GM23338 (cell line): Measurements from ENCODE around the gene PAEP.
"Not testable (repeated sequence)": the region's sequence is repeated elsewhere in the genome, so short reads cannot be mapped to it uniquely, and the experiment has no call there.

Experiments used
- CREB1 ChIP-seq: fragments of 250-450 bp; sonication (Bioruptor Pico); IDR thresholded peaks from 2 replicates; pipeline ENCODE4 v1.5.0; 2020; ENCODE audit warnings: low read depth, mild to moderate bottlenecking, moderate library complexity
- CTCF ChIP-seq, 2 experiments: fragments of 200-600 bp in 1 of 2; sonication (generic) in 1 of 2; conservative IDR thresholded peaks; 2 replicates each; pipeline versions ENCODE4 v1.5.1 to v1.6.1; 2016 to 2017; ENCODE audit warnings: antibody characterized with exemption in 2 of 2, low read depth in 2 of 2, mild to moderate bottlenecking in 2 of 2, moderate library complexity in 1 of 2
- EZH2 ChIP-seq: fragments of 200-600 bp; sonication (generic); IDR thresholded peaks from one replicate; pipeline ENCODE4 v1.8.0; 2017; ENCODE audit warnings: antibody characterized with exemption, mild to moderate bottlenecking, low read depth; ENCODE audit not compliant: unreplicated experiment
- EZH2phosphoT487 ChIP-seq: fragments of 200-600 bp; sonication (generic); IDR thresholded peaks from one replicate; pipeline ENCODE4 v1.8.1; 2018; ENCODE audit warnings: antibody characterized with exemption; ENCODE audit not compliant: unreplicated experiment
- JUNB ChIP-seq: IDR thresholded peaks from one replicate; pipeline ENCODE4 v1.6.1; 2016; ENCODE audit warnings: antibody characterized with exemption; ENCODE audit not compliant: unreplicated experiment
- POLR2AphosphoS5 ChIP-seq: IDR thresholded peaks from 2 replicates; pipeline ENCODE4 v1.6.1; 2016; ENCODE audit warnings: antibody characterized with exemption, low read depth
- ZNF331 ChIP-seq: fragments of 250-450 bp; sonication (Bioruptor Pico); IDR thresholded peaks from 2 replicates; pipeline ENCODE4 v1.5.0; 2020; ENCODE audit warnings: low read depth, mild to moderate bottlenecking, moderate library complexity
- TF ChIP-seq, protein P1 (sequence below): IDR thresholded peaks from 2 replicates; pipeline ENCODE4 v1.6.1; 2016; ENCODE audit warnings: antibody characterized with exemption
- TF ChIP-seq, protein P2 (sequence below): IDR thresholded peaks from one replicate; pipeline ENCODE4 v1.6.1; 2018; ENCODE audit warnings: antibody characterized with exemption; ENCODE audit not compliant: unreplicated experiment

GRCh38 chr9:135513906-135514305 is 47.6 kb upstream of the PAEP start:
- TF ChIP-seq CTCF (conservative IDR thresholded peaks at IDR 0.05; ENCODE audit: low read depth in 2 of 2); EZH2; CREB1 (CRISPR knock-in tag); POLR2AphosphoS5; EZH2phosphoT487; ZNF331 (CRISPR knock-in tag); JUNB: not testable (repeated sequence)
- TF ChIP-seq, protein P1, sequence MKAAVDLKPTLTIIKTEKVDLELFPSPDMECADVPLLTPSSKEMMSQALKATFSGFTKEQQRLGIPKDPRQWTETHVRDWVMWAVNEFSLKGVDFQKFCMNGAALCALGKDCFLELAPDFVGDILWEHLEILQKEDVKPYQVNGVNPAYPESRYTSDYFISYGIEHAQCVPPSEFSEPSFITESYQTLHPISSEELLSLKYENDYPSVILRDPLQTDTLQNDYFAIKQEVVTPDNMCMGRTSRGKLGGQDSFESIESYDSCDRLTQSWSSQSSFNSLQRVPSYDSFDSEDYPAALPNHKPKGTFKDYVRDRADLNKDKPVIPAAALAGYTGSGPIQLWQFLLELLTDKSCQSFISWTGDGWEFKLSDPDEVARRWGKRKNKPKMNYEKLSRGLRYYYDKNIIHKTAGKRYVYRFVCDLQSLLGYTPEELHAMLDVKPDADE: not testable (repeated sequence)
- TF ChIP-seq, protein P2, sequence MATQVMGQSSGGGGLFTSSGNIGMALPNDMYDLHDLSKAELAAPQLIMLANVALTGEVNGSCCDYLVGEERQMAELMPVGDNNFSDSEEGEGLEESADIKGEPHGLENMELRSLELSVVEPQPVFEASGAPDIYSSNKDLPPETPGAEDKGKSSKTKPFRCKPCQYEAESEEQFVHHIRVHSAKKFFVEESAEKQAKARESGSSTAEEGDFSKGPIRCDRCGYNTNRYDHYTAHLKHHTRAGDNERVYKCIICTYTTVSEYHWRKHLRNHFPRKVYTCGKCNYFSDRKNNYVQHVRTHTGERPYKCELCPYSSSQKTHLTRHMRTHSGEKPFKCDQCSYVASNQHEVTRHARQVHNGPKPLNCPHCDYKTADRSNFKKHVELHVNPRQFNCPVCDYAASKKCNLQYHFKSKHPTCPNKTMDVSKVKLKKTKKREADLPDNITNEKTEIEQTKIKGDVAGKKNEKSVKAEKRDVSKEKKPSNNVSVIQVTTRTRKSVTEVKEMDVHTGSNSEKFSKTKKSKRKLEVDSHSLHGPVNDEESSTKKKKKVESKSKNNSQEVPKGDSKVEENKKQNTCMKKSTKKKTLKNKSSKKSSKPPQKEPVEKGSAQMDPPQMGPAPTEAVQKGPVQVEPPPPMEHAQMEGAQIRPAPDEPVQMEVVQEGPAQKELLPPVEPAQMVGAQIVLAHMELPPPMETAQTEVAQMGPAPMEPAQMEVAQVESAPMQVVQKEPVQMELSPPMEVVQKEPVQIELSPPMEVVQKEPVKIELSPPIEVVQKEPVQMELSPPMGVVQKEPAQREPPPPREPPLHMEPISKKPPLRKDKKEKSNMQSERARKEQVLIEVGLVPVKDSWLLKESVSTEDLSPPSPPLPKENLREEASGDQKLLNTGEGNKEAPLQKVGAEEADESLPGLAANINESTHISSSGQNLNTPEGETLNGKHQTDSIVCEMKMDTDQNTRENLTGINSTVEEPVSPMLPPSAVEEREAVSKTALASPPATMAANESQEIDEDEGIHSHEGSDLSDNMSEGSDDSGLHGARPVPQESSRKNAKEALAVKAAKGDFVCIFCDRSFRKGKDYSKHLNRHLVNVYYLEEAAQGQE: not testable (repeated sequence)
